Smooth muscle cell of the brain vasculature (primary cell): Measurements from ENCODE around the gene CLEC7A.

Experiments used
- DNase-seq: peaks from one replicate; pipeline ENCODE4 v3.0.0-alpha.2; 2012; ENCODE audit warnings: low read depth, low spot score

CLEC7A gene

DNA sequence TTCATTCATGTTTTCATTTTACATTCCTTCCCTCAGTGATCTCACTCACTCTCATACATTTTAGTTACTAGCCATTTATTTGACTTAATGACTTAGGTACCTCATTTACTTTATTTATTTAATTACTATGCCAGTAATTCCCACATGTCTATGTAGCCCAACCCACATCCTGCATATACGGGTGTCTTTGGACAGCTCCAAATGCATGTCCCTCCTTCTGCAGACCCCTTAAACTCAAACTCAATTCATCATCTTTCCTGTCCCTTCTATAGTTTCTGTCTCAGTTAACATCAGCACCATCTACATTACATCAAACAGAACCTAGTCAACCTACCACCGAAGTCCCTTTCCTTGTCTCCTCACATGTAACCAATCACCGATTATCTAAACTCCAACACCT, 34.0 kb downstream of the CLEC7A start:
- no peak for DNase-seq

DNA sequence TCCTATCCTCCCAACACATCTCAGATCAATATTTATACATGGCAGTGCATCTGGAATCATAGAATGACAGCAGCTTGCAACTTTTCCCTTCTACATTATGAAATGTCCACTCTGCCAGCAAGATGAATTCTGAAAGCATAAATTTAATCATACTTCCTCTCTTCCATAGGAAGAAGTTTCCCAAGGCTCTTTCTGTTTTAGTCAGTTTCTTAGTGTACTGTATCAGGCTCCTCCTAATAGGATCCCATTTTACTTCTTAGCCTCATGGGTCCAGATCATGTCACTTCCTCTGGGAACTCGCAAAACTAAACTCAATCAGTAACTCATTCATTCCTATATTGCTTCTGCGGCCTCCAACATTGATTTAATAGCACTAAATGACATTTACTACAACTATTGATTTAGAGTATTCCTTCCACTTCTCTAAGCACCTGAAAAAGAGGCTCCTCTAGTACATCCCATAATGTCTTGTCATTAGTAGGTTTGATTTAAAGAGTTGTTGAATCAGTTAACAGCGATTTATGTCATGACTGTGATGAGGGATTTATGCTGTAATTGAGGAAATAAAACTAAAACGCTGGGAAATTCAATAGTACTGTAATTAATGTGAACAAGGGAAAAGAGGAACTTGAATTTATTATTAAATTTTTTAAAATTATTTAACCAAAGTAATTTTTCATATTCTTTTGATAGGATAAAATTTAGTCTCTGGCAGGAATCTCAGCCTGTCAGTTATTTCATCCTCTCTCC, 35.2 kb downstream of the CLEC7A start:
- no peak for DNase-seq

DNA sequence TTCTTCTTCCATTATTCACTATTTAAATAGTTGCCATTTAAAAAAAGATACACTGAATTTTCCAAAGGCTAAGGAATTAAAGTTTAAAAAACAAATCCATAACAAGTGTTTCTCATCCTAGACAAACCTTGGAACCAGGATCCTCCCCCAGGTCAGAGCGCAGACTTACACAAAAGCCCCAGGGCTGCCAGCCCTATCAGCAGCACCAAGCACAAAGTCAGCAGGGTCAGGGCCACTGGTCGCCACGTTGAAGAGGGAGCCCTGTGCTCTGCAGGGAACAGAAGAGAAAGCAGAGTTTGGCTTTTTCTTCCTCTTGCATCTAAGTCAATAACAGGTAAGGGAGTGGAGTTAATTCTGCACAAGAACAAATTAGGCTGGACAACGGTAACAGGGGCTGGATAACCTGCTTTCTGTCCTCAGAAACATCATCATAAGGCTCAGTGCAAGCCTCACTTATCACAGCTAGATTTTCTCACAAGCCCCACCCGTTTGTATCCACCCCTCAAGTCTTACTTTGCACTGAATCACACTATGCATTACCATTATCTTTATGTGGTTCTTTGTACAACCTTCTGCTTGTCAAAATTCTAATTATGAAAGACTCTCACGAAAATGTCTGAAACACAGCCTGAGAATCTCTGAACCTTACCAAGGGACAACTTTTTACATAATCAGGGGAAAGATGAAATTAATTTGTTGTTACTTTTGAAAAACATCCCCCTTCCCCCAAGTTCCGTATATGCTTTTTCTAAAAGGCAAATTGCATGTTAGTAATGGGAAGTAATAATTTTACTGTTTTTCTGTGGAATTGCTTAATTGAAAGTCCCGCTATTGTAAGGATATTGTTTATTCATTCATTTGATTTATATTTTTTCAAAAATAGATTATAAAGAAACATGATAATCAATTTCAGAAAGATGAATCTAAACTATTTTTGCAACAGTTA, 40.8 kb downstream of the CLEC7A start:
- DNase-seq, result no peak

DNA sequence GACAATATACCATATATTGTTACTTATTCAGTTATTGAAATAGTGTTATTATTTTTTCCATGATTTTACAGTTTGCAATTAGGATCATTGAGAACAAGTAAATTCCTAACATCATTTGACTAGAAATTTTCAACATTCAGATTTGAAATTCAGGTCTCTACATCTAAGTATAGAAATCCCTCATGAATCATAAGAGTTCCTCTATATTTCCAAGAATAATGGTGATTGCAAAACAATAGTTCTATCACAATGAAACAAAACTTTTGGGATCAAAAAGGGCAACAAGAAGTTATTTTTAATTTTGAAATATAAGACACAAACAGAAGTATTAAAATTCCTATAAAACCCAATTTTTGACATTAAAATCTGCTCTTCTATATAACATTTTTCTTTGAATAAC, 42.0 kb downstream of the CLEC7A start:
- DNase-seq, result no peak

DNA sequence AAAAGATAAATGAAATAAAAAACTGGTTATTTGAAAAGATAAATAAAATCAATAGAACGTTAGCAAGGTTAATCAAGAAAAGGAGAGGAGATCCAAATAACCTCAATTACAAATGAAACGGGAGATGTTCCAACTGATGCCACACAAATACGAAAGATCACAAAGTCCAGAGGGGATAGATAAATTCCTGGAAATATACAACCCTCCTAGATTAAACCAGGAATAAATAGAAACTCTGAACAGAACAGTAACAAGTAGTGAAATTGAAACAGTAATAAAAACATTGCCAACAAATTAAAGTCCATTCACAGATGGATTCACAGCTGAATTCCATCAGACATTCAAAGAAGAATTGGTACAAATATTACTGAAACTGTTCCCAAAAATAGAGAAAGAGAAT, 43.6 kb downstream of the CLEC7A start:
- DNase-seq, result no peak

DNA sequence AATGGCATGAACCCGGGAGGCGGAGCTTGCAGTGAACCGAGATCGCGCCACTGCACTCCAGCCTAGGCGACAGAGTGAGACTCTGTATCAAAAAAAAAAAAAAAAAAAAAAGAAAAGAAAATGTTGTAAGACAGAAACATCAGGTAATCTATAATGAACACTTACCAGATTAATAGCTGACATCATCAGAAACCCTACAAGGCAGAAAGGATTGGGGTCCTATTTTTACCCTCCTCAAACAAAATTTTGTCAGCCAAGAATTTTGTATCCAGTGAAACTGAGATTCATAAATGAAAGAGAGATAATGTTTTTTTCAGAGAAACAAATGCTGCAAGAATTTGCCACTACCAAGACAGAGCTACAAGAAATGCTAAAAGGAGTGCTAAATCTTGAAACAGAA, 45.3 kb downstream of the CLEC7A start:
- DNase-seq, result no peak

DNA sequence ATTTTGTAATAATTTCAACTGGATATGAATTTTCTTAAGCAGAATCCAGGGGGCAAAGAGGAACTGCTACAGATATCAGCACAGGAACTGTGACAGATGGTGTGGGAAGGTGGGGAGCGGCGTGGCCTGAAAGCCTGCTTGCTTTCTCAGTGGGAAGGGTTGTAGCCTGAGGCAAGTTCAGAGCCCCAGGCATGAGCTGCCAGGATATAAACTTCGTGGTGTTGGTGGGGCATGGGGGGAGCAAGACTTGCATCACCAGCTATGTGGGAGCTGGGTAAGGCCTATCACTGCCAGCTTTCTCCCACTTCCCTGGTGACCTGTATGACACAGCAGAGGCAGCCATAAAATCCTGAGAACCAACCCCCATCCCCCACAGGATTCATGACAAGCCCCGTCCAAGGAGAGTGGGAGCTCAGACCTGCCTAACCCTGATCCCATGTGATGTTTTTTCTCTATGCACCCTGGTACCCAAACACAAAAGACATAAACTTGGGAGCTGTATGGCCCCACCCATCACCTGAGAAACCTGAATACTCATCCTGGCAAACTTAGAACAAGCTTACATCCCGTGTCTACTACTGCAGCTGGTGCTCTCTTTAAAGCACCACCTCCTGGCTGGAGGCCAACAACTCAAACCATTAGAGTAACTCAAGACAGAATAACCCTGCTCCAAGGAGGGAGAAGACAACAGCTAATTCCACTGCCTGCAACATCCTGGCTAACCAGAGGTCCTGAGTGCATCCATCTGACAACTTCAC, 47.7 kb downstream of the CLEC7A start:
- DNase-seq, result no peak

DNA sequence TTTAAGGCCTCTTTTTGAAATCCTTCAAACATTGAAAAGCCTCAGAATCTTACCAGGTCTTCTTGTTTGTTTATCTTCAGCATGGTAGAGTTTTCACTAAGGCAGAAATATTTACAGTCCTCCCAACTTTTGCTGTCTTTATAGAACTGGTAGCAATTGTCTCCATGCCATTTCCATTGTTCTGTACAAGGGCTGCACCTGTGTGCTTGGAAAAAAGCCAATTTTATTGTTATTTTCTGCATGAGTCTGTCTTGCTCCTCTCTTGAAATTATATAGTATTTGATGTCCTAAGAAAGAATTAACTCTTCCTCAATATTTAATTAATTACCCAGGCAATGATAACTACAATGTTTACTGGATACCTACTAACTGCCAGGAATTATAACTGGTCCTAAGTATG, 54.5 kb downstream of the CLEC7A start:
- DNase-seq, result no peak

DNA sequence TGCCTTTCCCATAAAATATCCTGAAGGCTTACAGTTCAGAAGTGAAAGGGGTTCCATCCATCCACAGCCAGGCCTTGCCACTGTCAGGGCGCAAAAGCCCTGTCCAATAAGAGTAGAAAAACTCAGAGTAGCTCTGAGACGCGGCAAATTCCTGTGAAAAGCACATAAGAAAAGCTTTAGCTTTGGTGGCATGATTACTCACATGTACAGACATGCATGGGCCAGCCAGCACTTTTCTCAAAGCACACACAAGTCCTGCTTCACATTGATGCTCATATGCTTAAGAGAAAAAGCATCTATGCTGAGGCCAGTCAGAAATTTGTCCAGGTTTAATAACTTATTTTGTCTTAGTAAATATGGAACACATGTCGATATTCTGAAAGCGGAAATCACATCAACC, 56.7 kb downstream of the CLEC7A start:
- no peak for DNase-seq

DNA sequence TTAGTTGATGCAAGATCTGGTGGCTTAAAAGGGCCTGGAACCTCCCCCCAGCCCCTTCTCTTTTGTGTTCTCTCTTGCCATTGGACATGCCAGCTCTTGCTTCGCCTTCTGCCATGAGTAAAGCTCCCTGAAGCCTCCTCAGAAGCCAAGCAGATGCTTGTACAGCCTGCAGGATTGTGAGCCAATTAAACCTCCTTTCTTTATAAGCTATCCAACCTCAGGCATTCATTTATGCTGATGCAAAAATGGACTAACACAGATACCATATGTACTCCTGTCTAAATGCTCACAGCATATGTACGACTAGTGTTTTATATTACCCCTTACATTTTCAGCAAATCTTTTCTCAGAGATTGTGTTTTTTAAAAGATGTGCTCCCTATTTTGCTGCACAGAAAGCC, 57.9 kb downstream of the CLEC7A start:
- DNase-seq, result no peak

DNA sequence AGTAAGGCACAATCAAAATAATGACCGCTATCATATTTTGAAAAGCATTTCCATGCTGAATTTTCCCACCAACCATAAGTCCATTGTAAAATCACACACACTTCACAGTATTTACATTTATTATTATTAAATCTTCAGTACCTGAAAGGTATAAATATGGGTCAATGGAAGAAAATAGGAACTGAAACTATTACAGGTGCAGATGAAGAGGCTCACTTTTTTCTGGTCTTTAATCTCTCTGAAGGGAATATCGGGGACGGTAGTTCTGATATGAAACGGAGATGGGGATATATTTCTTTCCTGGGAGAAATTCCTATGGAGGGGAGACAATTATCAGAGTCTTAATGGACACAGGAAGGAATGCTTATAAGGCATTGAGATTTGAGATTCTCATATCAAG, 59.6 kb downstream of the CLEC7A start:
- no peak for DNase-seq

DNA sequence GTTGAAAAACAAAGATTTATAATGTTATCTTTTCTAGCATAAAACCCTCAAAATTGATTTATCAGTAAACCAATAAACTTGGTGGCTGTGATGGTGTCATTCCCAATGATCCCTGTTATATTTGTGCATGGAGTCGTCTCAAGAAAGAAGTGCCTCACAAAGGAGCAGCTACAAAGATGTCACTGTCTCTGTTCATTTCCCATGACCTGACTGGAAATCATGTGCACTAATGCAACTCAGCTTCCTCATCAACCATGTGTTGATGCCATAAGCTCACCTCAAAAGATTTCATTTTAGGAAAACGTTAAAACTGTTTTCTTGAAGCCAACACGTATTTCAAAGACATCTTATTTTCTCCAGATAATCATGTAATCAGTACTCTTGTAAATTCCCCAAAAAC, 60.0 kb downstream of the CLEC7A start:
- no peak for DNase-seq

DNA sequence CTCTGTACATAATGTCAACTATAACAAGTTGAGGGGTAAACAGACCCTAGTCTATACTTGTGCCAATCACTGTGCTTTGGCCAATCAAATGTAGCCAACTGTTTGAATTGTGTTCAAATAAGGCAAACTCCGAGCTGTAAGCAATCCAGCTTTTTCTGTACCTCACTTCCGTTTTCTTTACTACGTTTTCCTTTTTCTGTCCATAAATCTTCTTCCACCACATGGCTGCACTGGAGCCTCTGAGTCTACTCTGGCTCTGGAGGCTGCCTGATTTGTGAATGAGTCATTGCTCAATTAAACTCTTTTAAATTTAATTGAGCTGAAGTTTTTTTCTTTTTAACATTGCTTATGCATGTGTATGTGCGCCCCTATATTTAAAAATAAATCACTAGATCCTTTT, 60.9 kb downstream of the CLEC7A start:
- no peak for DNase-seq

DNA sequence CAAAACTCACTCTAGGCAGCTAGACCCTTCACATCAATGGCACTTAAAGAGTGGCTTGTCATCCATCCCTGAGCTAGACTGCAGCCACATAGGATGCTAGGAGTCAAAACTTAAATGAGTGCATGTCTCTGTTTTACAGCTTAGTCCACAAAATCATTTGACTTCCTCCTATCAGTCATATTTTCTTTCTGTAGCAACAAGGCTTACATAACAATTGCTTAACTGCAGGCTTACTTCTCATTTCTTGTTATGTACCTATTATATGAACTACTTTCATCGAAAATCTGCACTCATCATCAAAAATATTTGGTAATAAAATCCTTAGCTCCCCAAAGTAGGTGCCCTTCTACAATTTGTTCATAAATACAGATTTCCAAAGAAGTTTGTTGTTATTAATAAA, 61.4 kb downstream of the CLEC7A start:
- no peak for DNase-seq

DNA sequence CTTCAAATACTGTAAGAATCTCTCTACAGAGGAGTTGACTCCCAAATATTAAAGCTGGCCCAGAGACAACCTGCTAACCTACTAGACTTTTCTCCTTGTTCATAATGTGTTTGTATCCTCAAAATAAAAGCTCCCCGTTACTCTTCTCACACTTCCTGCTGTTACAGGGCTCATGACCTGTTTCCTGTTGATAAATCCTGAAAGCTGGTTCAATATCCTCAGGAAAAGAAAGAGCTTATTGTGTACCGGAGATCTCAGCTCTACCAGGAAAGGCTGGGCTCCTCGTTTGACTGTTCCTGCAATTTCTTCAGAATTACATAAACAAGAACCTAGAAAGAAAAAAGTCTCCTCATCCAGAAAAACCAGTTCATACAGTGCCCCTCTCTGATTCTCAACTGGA, 62.1 kb downstream of the CLEC7A start:
- DNase-seq, result no peak

DNA sequence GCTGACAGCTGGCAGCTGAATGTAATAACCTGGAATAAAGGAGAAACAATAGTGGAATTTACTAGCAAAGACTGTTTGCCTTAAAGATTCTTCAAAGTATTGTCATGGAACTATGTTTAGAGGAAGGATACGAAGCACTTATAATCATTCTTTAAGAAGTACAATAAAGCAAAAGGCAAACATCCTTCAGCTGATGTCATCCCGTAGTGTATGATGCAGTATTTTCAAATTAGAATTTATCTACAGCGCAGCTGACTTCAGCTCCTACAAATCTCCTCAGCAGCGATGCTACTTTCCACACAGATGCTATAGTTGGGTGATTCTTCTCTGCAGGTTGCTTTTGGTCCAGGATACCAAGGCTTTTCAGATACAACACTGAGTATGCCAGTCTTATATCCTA, 62.7 kb downstream of the CLEC7A start:
- DNase-seq, result no peak
